ENCODE results near the gene NSUN2.

Gene NSUN2

GRCh38 chr5:6594066-6594465 lies 38.8 kb downstream of the NSUN2 start:
- H3K27ac ChIP-seq (ENCODE audit: low read depth, low read length): no peak overlapping the region
- no peak for TF ChIP-seq EZH2phosphoT487 (IDR thresholded peaks at IDR 0.05; ENCODE audit: borderline replicate concordance, low read length)
- no peak for TF ChIP-seq CTCF (IDR thresholded peaks at IDR 0.05; ENCODE audit: low read depth, low read length, poor library complexity, severe bottlenecking)
- no peaks in the 10 kb centered on the region for H3K79me2 ChIP-seq (ENCODE audit: control insufficient read depth, low read length)
- H3K4me2 ChIP-seq (ENCODE audit: low read length): no peak overlapping the region
- no peaks in the 10 kb centered on the region for H3K4me1 ChIP-seq (ENCODE audit: control insufficient read depth, low read length)
- peaks cover 29% of the 10 kb centered on the region for H3K36me3 ChIP-seq (ENCODE audit: control insufficient read depth, low read length)
- no peak overlapping the region for H3K4me3 ChIP-seq (ENCODE audit: low read length)
- no peaks in the 10 kb centered on the region for H3K27me3 ChIP-seq (ENCODE audit: control insufficient read depth, low read length)
- peaks cover 5% of the 10 kb centered on the region; the same call in 1 of the 2 replicates for H3F3A ChIP-seq (ENCODE audit: control insufficient read depth, insufficient read depth)
- no peaks in the 10 kb centered on the region for H4K20me1 ChIP-seq (ENCODE audit: control insufficient read depth, insufficient read depth, low read depth, low read length)
- H3K9me2 ChIP-seq (replicated peaks; ENCODE audit: control insufficient read depth, low read length): no peaks in the 10 kb centered on the region
- no peaks in the 10 kb centered on the region for H3K9me3 ChIP-seq (ENCODE audit: control insufficient read depth, insufficient read depth, low read length)

DNA sequence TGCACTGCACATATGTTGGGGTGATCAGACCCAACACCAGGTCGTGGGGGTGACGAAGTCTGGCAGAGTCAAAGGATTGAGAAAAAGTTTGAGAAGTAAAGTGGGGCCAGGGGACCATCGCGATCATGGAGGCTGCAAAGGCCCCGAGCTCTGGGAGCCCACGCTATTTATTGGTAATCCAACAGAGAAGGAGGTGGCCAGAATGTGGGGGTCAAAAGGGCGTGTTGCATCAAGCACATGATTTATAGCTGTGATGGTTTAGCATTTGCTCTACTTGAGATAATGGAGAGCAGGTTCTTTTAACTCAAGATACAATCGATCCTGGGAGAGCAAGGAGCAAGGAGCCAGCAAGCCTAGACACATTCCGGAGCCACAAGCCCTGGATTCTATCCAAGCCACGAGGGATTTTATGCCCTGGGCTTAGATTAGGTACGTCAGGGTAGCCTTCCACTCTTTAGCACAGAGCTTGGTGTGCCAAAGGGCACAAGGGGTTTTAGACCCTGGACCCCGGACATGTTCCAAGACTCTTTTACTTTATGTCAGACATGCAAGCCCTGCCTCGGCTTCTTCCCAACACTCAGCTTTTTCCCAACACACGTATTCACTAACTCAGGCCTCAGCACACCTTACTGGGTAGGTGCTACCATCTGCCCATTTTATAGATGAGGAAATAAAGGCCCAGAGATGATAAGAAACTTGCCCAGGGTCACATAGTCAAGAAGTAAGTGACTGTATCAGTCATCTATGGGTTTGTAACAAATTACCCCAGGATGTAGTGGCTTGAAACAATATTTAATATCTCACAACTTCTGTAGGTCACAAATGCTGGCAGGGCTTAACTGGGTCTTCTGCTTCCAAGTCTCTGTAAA lies 39.5 kb downstream of the NSUN2 start:
- Histone ChIP-seq H3K4me1 (ENCODE audit: control insufficient read depth, low read length) (no peaks in the 10 kb centered on the region), H4K20me1 (ENCODE audit: control insufficient read depth, insufficient read depth, low read depth, low read length) (no peaks in the 10 kb centered on the region)
- TF ChIP-seq EZH2phosphoT487 (IDR thresholded peaks at IDR 0.05; ENCODE audit: borderline replicate concordance, low read length) (no peak), CTCF (IDR thresholded peaks at IDR 0.05; ENCODE audit: low read depth, low read length, poor library complexity, severe bottlenecking) (no peak)

GRCh38 chr5:6592601-6593000 lies 40.2 kb downstream of the NSUN2 start:
- Histone ChIP-seq H3K9me3 (ENCODE audit: control insufficient read depth, insufficient read depth, low read length) (no peaks in the 10 kb centered on the region), H4K20me1 (ENCODE audit: control insufficient read depth, insufficient read depth, low read depth, low read length) (no peaks in the 10 kb centered on the region), H3K27me3 (ENCODE audit: control insufficient read depth, low read length) (no peaks in the 10 kb centered on the region), H3F3A (ENCODE audit: control insufficient read depth, insufficient read depth) (peaks cover 5% of the 10 kb centered on the region; the same call in 1 of the 2 replicates), H3K4me2 (ENCODE audit: low read length) (no peak overlapping the region), H3K4me3 (ENCODE audit: low read length) (no peak overlapping the region), H3K36me3 (ENCODE audit: control insufficient read depth, low read length) (peaks cover 14% of the 10 kb centered on the region), H3K9me2 (replicated peaks; ENCODE audit: control insufficient read depth, low read length) (no peaks in the 10 kb centered on the region), H3K27ac (ENCODE audit: low read depth, low read length) (no peak overlapping the region), H3K4me1 (ENCODE audit: control insufficient read depth, low read length) (no peaks in the 10 kb centered on the region), H3K79me2 (ENCODE audit: control insufficient read depth, low read length) (no peaks in the 10 kb centered on the region)
- no peak for TF ChIP-seq EZH2phosphoT487 (IDR thresholded peaks at IDR 0.05; ENCODE audit: borderline replicate concordance, low read length)
- no peak for TF ChIP-seq CTCF (IDR thresholded peaks at IDR 0.05; ENCODE audit: low read depth, low read length, poor library complexity, severe bottlenecking)

More for the DNA sequence above, 39.5 kb downstream of the NSUN2 start:
- Histone ChIP-seq H3K36me3 (ENCODE audit: control insufficient read depth, low read length) (peaks cover 22% of the 10 kb centered on the region), H3K9me2 (replicated peaks; ENCODE audit: control insufficient read depth, low read length) (no peaks in the 10 kb centered on the region), H3K4me2 (ENCODE audit: low read length) (no peak overlapping the region), H3K79me2 (ENCODE audit: control insufficient read depth, low read length) (no peaks in the 10 kb centered on the region), H3K27me3 (ENCODE audit: control insufficient read depth, low read length) (no peaks in the 10 kb centered on the region), H3K27ac (ENCODE audit: low read depth, low read length) (no peak overlapping the region), H3F3A (ENCODE audit: control insufficient read depth, insufficient read depth) (peaks cover 5% of the 10 kb centered on the region; the same call in 1 of the 2 replicates), H3K9me3 (ENCODE audit: control insufficient read depth, insufficient read depth, low read length) (no peaks in the 10 kb centered on the region), H3K4me3 (ENCODE audit: low read length) (no peak overlapping the region)

Data from DOHH2 (cell line).